K562 (cell line): Measurements from ENCODE around the gene ZCCHC24.

Experiments
- ARID1B ChIP-seq: fragments of 450-650 bp; IDR thresholded peaks from 2 replicates; pipeline ENCODE4 v1.6.1; 2016; ENCODE audit warnings: antibody characterized with exemption, mild to moderate bottlenecking, inconsistent platforms
- BCL6 ChIP-seq: fragments of 250-450 bp; sonication (Bioruptor Pico); IDR thresholded peaks from 2 replicates; pipeline ENCODE4 v1.4.0; 2020
- CTCF ChIP-seq, 3 experiments: IDR thresholded peaks in 2 of 3; conservative IDR thresholded peaks in 1 of 3; 2 replicates each; pipeline ENCODE4 v1.5.1; 2011 to 2012; ENCODE audit warnings: low read length in 3 of 3, mild to moderate bottlenecking in 3 of 3, control low read depth in 2 of 3, improper control_type of control experiment in 1 of 3, inconsistent platforms in 1 of 3, low read depth in 1 of 3, mixed read lengths in 1 of 3, moderate library complexity in 1 of 3; ENCODE audit not compliant: insufficient read depth in 2 of 3
- EZH2 ChIP-seq: IDR thresholded peaks from 2 replicates; pipeline ENCODE4 v1.6.1; 2012; ENCODE audit warnings: low read depth, mild to moderate bottlenecking, inconsistent platforms, low read length, borderline replicate concordance
- NCOA4 ChIP-seq: fragments of 450-650 bp; IDR thresholded peaks from 2 replicates; pipeline ENCODE4 v1.6.1; 2018; ENCODE audit warnings: mild to moderate bottlenecking; ENCODE audit not compliant: partially characterized antibody
- NR2C1 ChIP-seq, 2 experiments: fragments of 450-650 bp; IDR thresholded peaks; 2 replicates each; pipeline ENCODE4 v1.6.1; 2017; ENCODE audit warnings: mild to moderate bottlenecking in 2 of 2, antibody characterized with exemption in 1 of 2, inconsistent platforms in 1 of 2, missing compliant biosample characterization in 1 of 2, missing genetic modification characterization in 1 of 2
- POLR2AphosphoS5 ChIP-seq: IDR thresholded peaks from 2 replicates; pipeline ENCODE4 v1.6.1; 2011; ENCODE audit warnings: mild to moderate bottlenecking, low read depth, low read length, moderate library complexity; ENCODE audit not compliant: control insufficient read depth, insufficient read depth
- ZBTB7A ChIP-seq: IDR thresholded peaks from 2 replicates; pipeline ENCODE4 v1.6.1; 2011; ENCODE audit warnings: low read depth, mild to moderate bottlenecking, low read length, moderate library complexity, borderline replicate concordance; ENCODE audit not compliant: control insufficient read depth

- TF ChIP-seq EZH2: no peak
- no peak for TF ChIP-seq BCL6 (CRISPR knock-in tag)
- no peak for TF ChIP-seq ZBTB7A
- no peak for TF ChIP-seq NCOA4
- TF ChIP-seq POLR2AphosphoS5: no peak
- no peak for TF ChIP-seq ARID1B
- TF ChIP-seq NR2C1 (IDR thresholded peaks at IDR 0.05): no peak
- no peak for TF ChIP-seq NR2C1 (tag; IDR thresholded peaks at IDR 0.05)
- TF ChIP-seq CTCF (IDR thresholded peaks at IDR 0.05 in 2 of 3, conservative IDR thresholded peaks at IDR 0.05 in 1 of 3; ENCODE audit: insufficient read depth in 2 of 3, low read depth in 1 of 3, low read length in 3 of 3): no peak
Observed at GRCh38 chr10:79437111-79437814, 8.2 kb downstream of the ZCCHC24 start.
